K562 (cell line): Measurements from ENCODE around the gene CTDSP2. TPM values are rescaled to one million over a fixed set of nuclear protein-coding genes. Genes with fewer than 3 reads are reported as not detected.

Experiments used
- CEBPG ChIP-seq, 3 experiments: fragments of 200-800 bp in 1 of 3; sonication (Bioruptor generic) in 1 of 3; sonication (generic) in 1 of 3; formaldehyde crosslinking in 1 of 3; IDR thresholded peaks in 2 of 3; conservative IDR thresholded peaks in 1 of 3; 2 replicates each; pipeline versions ENCODE4 v1.6.1 to v1.8.0; 2016 to 2022; ENCODE audit warnings: missing compliant biosample characterization in 2 of 3, missing genetic modification characterization in 2 of 3, mild to moderate bottlenecking in 1 of 3, missing genetic modification reagents in 1 of 3
- GATAD2B ChIP-seq: fragments of 450-650 bp; IDR thresholded peaks from 2 replicates; pipeline ENCODE4 v1.6.1; 2017; ENCODE audit warnings: mild to moderate bottlenecking, borderline replicate concordance
- KLF6 ChIP-seq: fragments of 250-450 bp; sonication (Bioruptor Pico); IDR thresholded peaks from 2 replicates; pipeline ENCODE4 v1.4.0; 2020; ENCODE audit warnings: mild to moderate bottlenecking, moderate library complexity, borderline replicate concordance
- MCM5 ChIP-seq: fragments of 450-650 bp; IDR thresholded peaks from 2 replicates; pipeline ENCODE4 v1.6.1; 2016; ENCODE audit warnings: low read depth
- MEIS2 ChIP-seq: fragments of 450-650 bp; IDR thresholded peaks from 2 replicates; pipeline ENCODE4 v1.6.1; 2014; ENCODE audit warnings: mild to moderate bottlenecking; ENCODE audit not compliant: partially characterized antibody
- MYC ChIP-seq, 2 experiments: fragments of 250-450 bp in 1 of 2; sonication (Bioruptor Pico) in 1 of 2; IDR thresholded peaks; 2 replicates each; pipeline versions ENCODE4 v1.5.1 to v1.6.1; 2012 to 2021; ENCODE audit warnings: low read depth in 2 of 2, borderline replicate concordance in 1 of 2, improper control_type of control experiment in 1 of 2, low read length in 1 of 2, mild to moderate bottlenecking in 1 of 2, moderate library complexity in 1 of 2
- NFRKB ChIP-seq: fragments of 450-650 bp; IDR thresholded peaks from 2 replicates; pipeline ENCODE4 v1.6.1; 2016; ENCODE audit warnings: low read depth
- RCOR1 ChIP-seq, 2 experiments: IDR thresholded peaks; 2 replicates each; pipeline ENCODE4 v1.6.1; 2012; ENCODE audit warnings: low read depth in 2 of 2, low read length in 2 of 2, borderline replicate concordance in 1 of 2, improper control_type of control experiment in 1 of 2
- RFX1 ChIP-seq: fragments of 450-650 bp; IDR thresholded peaks from 2 replicates; pipeline ENCODE4 v1.6.1; 2016; ENCODE audit warnings: mild to moderate bottlenecking, moderate library complexity
- SMAD4 ChIP-seq: fragments of 250-450 bp; sonication (Bioruptor Pico); conservative IDR thresholded peaks from 2 replicates; pipeline ENCODE4 v1.8.0; 2021; ENCODE audit warnings: inconsistent platforms, mild to moderate bottlenecking, moderate library complexity
- SPI1 ChIP-seq: IDR thresholded peaks from 2 replicates; pipeline ENCODE4 v1.6.1; 2011; ENCODE audit warnings: low read depth, low read length, control low read depth, borderline replicate concordance
- ZFP36 ChIP-seq: fragments of 150-350 bp; IDR thresholded peaks from 2 replicates; pipeline ENCODE4 v1.6.1; 2018; ENCODE audit warnings: low read length, low read depth; ENCODE audit not compliant: partially characterized antibody
- ZNF133 ChIP-seq: fragments of 250-450 bp; sonication (Bioruptor Pico); IDR thresholded peaks from 2 replicates; pipeline ENCODE4 v1.4.0; 2020; ENCODE audit warnings: mild to moderate bottlenecking
- polyA plus RNA-seq, 8 experiments: library from polyadenylated mRNA; depleted of rRNA in 4 of 8; stranded (reverse) in 5 of 8; unstranded in 3 of 8; fragments of >200 nt; fragmentation: Nextera tagmentation in 2 of 8; fragmentation: Illumina TruSeq in 1 of 8; extraction: Ambion mirVana in 2 of 8; extraction: Trizol in 1 of 8; gene quantifications; 2 replicates each; pipeline versions ENCODE4 v1.2.1 to v1.2.3, GENCODE V29; 2011 to 2014; ENCODE audit warnings: inconsistent platforms in 1 of 8, missing spikeins in 1 of 8
- total RNA-seq, 7 experiments: library from RNA; depleted of rRNA in 6 of 7; stranded (reverse); fragments of >200 nt in 6 of 7; fragmentation: Illumina TruSeq in 2 of 7; extraction: Trizol in 2 of 7; gene quantifications; 2 replicates each; pipeline versions ENCODE4 v1.2.1 to v1.2.3, GENCODE V29; 2011 to 2021; ENCODE audit warnings: low replicate concordance in 1 of 7
- TF ChIP-seq, protein P1 (sequence below): fragments of 450-650 bp; IDR thresholded peaks from 2 replicates; pipeline ENCODE4 v1.6.1; 2018; ENCODE audit not compliant: partially characterized antibody
- TF ChIP-seq, protein P2 (sequence below), 2 experiments: IDR thresholded peaks; 2 replicates each; pipeline ENCODE4 v1.6.1; 2012; ENCODE audit warnings: improper control_type of control experiment in 2 of 2, low read depth in 2 of 2, low read length in 2 of 2, borderline replicate concordance in 1 of 2
- TF ChIP-seq, protein P3 (sequence below): fragments of 450-650 bp; IDR thresholded peaks from 2 replicates; pipeline ENCODE4 v1.6.1; 2017; ENCODE audit warnings: antibody characterized with exemption
- TF ChIP-seq, protein P4 (sequence below): sonication (generic); formaldehyde crosslinking; IDR thresholded peaks from 2 replicates; pipeline ENCODE4 v1.8.0; 2022; ENCODE audit warnings: missing genetic modification reagents, mild to moderate bottlenecking, borderline replicate concordance

Gene CTDSP2
- total and polyA plus RNA-seq, 9 of the 15 experiments (the other 6 are each of a cell fraction or from before 2014, with no cell fraction given) = 20.4 to 108 (median 47.7) TPM

DNA sequence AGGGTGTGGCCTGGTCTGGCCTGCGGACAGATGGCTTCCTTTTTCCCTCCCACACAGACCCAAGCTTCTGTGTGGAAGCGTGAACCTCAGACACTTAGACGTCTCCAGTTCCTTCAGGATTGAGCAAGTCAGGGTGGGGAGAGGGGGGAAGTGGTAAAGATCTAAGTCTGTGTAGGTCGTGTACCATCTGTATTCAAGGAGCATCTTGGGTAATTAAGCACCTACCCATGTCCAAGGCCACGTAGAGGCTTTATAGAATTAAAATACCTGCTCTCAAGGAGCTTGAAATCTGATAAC is 29.7 kb downstream of the CTDSP2 start (continued):
- TF ChIP-seq, protein P1, sequence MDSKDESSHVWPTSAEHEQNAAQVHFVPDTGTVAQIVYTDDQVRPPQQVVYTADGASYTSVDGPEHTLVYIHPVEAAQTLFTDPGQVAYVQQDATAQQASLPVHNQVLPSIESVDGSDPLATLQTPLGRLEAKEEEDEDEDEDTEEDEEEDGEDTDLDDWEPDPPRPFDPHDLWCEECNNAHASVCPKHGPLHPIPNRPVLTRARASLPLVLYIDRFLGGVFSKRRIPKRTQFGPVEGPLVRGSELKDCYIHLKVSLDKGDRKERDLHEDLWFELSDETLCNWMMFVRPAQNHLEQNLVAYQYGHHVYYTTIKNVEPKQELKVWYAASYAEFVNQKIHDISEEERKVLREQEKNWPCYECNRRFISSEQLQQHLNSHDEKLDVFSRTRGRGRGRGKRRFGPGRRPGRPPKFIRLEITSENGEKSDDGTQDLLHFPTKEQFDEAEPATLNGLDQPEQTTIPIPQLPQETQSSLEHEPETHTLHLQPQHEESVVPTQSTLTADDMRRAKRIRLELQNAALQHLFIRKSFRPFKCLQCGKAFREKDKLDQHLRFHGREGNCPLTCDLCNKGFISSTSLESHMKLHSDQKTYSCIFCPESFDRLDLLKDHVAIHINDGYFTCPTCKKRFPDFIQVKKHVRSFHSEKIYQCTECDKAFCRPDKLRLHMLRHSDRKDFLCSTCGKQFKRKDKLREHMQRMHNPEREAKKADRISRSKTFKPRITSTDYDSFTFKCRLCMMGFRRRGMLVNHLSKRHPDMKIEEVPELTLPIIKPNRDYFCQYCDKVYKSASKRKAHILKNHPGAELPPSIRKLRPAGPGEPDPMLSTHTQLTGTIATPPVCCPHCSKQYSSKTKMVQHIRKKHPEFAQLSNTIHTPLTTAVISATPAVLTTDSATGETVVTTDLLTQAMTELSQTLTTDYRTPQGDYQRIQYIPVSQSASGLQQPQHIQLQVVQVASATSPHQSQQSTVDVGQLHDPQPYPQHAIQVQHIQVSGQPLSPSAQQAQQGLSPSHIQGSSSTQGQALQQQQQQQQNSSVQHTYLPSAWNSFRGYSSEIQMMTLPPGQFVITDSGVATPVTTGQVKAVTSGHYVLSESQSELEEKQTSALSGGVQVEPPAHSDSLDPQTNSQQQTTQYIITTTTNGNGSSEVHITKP = peak; percentile 35
- no peak for TF ChIP-seq MCM5
- peak; percentile 69 for TF ChIP-seq SMAD4 (CRISPR knock-in tag)
- TF ChIP-seq ZFP36 = no peak
- peak; percentile 85 for TF ChIP-seq MEIS2
- no peak for TF ChIP-seq NFRKB
- no peak for TF ChIP-seq RFX1
- TF ChIP-seq, protein P2, sequence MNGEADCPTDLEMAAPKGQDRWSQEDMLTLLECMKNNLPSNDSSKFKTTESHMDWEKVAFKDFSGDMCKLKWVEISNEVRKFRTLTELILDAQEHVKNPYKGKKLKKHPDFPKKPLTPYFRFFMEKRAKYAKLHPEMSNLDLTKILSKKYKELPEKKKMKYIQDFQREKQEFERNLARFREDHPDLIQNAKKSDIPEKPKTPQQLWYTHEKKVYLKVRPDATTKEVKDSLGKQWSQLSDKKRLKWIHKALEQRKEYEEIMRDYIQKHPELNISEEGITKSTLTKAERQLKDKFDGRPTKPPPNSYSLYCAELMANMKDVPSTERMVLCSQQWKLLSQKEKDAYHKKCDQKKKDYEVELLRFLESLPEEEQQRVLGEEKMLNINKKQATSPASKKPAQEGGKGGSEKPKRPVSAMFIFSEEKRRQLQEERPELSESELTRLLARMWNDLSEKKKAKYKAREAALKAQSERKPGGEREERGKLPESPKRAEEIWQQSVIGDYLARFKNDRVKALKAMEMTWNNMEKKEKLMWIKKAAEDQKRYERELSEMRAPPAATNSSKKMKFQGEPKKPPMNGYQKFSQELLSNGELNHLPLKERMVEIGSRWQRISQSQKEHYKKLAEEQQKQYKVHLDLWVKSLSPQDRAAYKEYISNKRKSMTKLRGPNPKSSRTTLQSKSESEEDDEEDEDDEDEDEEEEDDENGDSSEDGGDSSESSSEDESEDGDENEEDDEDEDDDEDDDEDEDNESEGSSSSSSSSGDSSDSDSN (IDR thresholded peaks at IDR 0.05; ENCODE audit: borderline replicate concordance in 1 of 2, low read depth in 2 of 2, low read length in 2 of 2) = 0 out of 4 replicates have a peak, but pooled peaks of 1 of the 2 experiments have one; percentile 26
- peak; percentile 82 for TF ChIP-seq SPI1
- TF ChIP-seq ZNF133 = no peak
- 0 out of 2 replicates have a peak, but pooled peaks have one; percentile 34 for TF ChIP-seq KLF6 (CRISPR knock-in tag)
- TF ChIP-seq CEBPG (CRISPR knock-in tag; IDR thresholded peaks at IDR 0.05) = no peak; the same call in 1 of the 2 replicates
- TF ChIP-seq CEBPG (tag; conservative IDR thresholded peaks at IDR 0.05 in 1 of 2, IDR thresholded peaks at IDR 0.05 in 1 of 2) = peak in 1 of 2 experiments; percentile 64; a peak in 1 of 4 replicates
- TF ChIP-seq, protein P3, sequence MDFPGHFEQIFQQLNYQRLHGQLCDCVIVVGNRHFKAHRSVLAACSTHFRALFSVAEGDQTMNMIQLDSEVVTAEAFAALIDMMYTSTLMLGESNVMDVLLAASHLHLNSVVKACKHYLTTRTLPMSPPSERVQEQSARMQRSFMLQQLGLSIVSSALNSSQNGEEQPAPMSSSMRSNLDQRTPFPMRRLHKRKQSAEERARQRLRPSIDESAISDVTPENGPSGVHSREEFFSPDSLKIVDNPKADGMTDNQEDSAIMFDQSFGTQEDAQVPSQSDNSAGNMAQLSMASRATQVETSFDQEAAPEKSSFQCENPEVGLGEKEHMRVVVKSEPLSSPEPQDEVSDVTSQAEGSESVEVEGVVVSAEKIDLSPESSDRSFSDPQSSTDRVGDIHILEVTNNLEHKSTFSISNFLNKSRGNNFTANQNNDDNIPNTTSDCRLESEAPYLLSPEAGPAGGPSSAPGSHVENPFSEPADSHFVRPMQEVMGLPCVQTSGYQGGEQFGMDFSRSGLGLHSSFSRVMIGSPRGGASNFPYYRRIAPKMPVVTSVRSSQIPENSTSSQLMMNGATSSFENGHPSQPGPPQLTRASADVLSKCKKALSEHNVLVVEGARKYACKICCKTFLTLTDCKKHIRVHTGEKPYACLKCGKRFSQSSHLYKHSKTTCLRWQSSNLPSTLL = no peak
- TF ChIP-seq MYC (IDR thresholded peaks at IDR 0.05; ENCODE audit: low read depth, low read length) = 0 out of 2 replicates have a peak, but pooled peaks have one; percentile 31
- no peak for TF ChIP-seq MYC (CRISPR knock-in tag; IDR thresholded peaks at IDR 0.05; ENCODE audit: borderline replicate concordance, low read depth)
- TF ChIP-seq, protein P4, sequence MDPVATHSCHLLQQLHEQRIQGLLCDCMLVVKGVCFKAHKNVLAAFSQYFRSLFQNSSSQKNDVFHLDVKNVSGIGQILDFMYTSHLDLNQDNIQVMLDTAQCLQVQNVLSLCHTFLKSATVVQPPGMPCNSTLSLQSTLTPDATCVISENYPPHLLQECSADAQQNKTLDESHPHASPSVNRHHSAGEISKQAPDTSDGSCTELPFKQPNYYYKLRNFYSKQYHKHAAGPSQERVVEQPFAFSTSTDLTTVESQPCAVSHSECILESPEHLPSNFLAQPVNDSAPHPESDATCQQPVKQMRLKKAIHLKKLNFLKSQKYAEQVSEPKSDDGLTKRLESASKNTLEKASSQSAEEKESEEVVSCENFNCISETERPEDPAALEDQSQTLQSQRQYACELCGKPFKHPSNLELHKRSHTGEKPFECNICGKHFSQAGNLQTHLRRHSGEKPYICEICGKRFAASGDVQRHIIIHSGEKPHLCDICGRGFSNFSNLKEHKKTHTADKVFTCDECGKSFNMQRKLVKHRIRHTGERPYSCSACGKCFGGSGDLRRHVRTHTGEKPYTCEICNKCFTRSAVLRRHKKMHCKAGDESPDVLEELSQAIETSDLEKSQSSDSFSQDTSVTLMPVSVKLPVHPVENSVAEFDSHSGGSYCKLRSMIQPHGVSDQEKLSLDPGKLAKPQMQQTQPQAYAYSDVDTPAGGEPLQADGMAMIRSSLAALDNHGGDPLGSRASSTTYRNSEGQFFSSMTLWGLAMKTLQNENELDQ (CRISPR knock-in tag) = no peak
- TF ChIP-seq RCOR1 (IDR thresholded peaks at IDR 0.05; ENCODE audit: borderline replicate concordance in 1 of 2, low read depth in 2 of 2, low read length in 2 of 2) = peak in 1 of 2 experiments; percentile 51; a peak in 1 of 4 replicates
- TF ChIP-seq GATAD2B = no peak
